Measurements from ENCODE around the gene TPH2. TPM values are rescaled to one million over a fixed set of nuclear protein-coding genes. Genes with fewer than 3 reads are reported as not detected.

Gene TPH2
- not detected for total RNA-seq
- long read RNA-seq, partial matches to known transcripts: 0 of 1 reads
- long read RNA-seq, other reads (novel, unspliced or antisense): 1 of 1 reads

GRCh38 chr12:71938728-71939385 lies at the start of gene TPH2:
TPH2 (plus strand) TSS chr12:71938845; CDS start chr12:71938987, 142 bp downstream.
- DNase-seq: peak; percentile 36
- intact Hi-C loops (cut with DNase I): no loop called here
- ATAC-seq: peak in 1 of 2 donors; percentile 34

- intact Hi-C loops (cut with DNase I): no loop called here
- DNase-seq: no peak
- no peak for ATAC-seq
Observed at GRCh38 chr12:71890475-71890874, 48.2 kb upstream of the TPH2 start.

GRCh38 chr12:71892059-71892458 lies 46.6 kb upstream of the TPH2 start:
- ATAC-seq: no peak
- intact Hi-C loops (cut with DNase I): no loop called here
- DNase-seq: no peak

GRCh38 chr12:71896205-71896882 lies 42.3 kb upstream of the TPH2 start:
- intact Hi-C loops (cut with DNase I): no loop called here
- ATAC-seq (no peak), DNase-seq (no peak)

GRCh38 chr12:71900091-71900490 lies 38.6 kb upstream of the TPH2 start:
- ATAC-seq (no peak), DNase-seq (no peak)
- intact Hi-C loops (cut with DNase I): no loop called here

GRCh38 chr12:71904629-71905028 lies 34.0 kb upstream of the TPH2 start:
- DNase-seq (no peak), ATAC-seq (no peak)
- intact Hi-C loops (cut with DNase I): no loop called here

- intact Hi-C loops (cut with DNase I): no loop called here
- DNase-seq: no peak
- no peak for ATAC-seq
Observed at GRCh38 chr12:71935594-71935993, 3.1 kb upstream of the TPH2 start.

- no peak for DNase-seq
- intact Hi-C loops (cut with DNase I): no loop called here
- ATAC-seq: no peak
Observed at GRCh38 chr12:71940068-71940467, 1.4 kb downstream of the TPH2 start.

GRCh38 chr12:71941174-71941573 lies 2.5 kb downstream of the TPH2 start:
- ATAC-seq: no peak
- DNase-seq: no peak
- intact Hi-C loops (cut with DNase I): no loop called here

- no peak for DNase-seq
- intact Hi-C loops (cut with DNase I): no loop called here
- no peak for ATAC-seq
Observed at GRCh38 chr12:71942259-71942658, 3.6 kb downstream of the TPH2 start.

GRCh38 chr12:71942703-71943102 lies 4.1 kb downstream of the TPH2 start:
- DNase-seq: no peak
- ATAC-seq: no peak
- intact Hi-C loops (cut with DNase I): no loop called here

GRCh38 chr12:71945121-71945520 lies 6.5 kb downstream of the TPH2 start:
- no peak for ATAC-seq
- no peak for DNase-seq
- intact Hi-C loops (cut with DNase I): no loop called here

- DNase-seq (no peak), ATAC-seq (no peak)
- intact Hi-C loops (cut with DNase I): no loop called here
Observed at GRCh38 chr12:71945883-71946282, 7.2 kb downstream of the TPH2 start.

- DNase-seq (no peak), ATAC-seq (no peak)
- intact Hi-C loops (cut with DNase I): no loop called here
Observed at GRCh38 chr12:71947645-71948105, 9.0 kb downstream of the TPH2 start.

- intact Hi-C loops (cut with DNase I): no loop called here
- no peak for DNase-seq
- ATAC-seq: no peak
Observed at GRCh38 chr12:71948390-71948789, 9.7 kb downstream of the TPH2 start.

GRCh38 chr12:71949646-71950045 lies 11.0 kb downstream of the TPH2 start:
- intact Hi-C loops (cut with DNase I): no loop called here
- no peak for DNase-seq
- ATAC-seq: no peak

- intact Hi-C loops (cut with DNase I): no loop called here
- DNase-seq (no peak), ATAC-seq (no peak)
Observed at GRCh38 chr12:71950404-71950803, 11.8 kb downstream of the TPH2 start.

- no peak for DNase-seq
- intact Hi-C loops (cut with DNase I): no loop called here
- ATAC-seq: no peak
Observed at GRCh38 chr12:71950819-71951218, 12.2 kb downstream of the TPH2 start.

- intact Hi-C loops (cut with DNase I): no loop called here
- no peak for DNase-seq
- no peak for ATAC-seq
Observed at GRCh38 chr12:71954083-71954778, 15.6 kb downstream of the TPH2 start.

- DNase-seq (no peak), ATAC-seq (no peak)
- intact Hi-C loops (cut with DNase I): no loop called here
Observed at GRCh38 chr12:71954861-71955260, 16.2 kb downstream of the TPH2 start.
